ENCODE data around the gene SLC37A4.

Gene SLC37A4

GRCh38 chr11:119029069-119029339 is 1.7 kb downstream of the SLC37A4 start:
- H3K4me3 ChIP-seq (ENCODE audit: control insufficient read depth, low read depth, low read length), result no peak overlapping the region
- DNase-seq (ENCODE audit: low read depth), result no peak
- TF ChIP-seq, protein P1, sequence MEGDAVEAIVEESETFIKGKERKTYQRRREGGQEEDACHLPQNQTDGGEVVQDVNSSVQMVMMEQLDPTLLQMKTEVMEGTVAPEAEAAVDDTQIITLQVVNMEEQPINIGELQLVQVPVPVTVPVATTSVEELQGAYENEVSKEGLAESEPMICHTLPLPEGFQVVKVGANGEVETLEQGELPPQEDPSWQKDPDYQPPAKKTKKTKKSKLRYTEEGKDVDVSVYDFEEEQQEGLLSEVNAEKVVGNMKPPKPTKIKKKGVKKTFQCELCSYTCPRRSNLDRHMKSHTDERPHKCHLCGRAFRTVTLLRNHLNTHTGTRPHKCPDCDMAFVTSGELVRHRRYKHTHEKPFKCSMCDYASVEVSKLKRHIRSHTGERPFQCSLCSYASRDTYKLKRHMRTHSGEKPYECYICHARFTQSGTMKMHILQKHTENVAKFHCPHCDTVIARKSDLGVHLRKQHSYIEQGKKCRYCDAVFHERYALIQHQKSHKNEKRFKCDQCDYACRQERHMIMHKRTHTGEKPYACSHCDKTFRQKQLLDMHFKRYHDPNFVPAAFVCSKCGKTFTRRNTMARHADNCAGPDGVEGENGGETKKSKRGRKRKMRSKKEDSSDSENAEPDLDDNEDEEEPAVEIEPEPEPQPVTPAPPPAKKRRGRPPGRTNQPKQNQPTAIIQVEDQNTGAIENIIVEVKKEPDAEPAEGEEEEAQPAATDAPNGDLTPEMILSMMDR (conservative IDR thresholded peaks at IDR 0.05; ENCODE audit: control insufficient read depth, insufficient read depth, low read depth, low read length), result no peak

DNA sequence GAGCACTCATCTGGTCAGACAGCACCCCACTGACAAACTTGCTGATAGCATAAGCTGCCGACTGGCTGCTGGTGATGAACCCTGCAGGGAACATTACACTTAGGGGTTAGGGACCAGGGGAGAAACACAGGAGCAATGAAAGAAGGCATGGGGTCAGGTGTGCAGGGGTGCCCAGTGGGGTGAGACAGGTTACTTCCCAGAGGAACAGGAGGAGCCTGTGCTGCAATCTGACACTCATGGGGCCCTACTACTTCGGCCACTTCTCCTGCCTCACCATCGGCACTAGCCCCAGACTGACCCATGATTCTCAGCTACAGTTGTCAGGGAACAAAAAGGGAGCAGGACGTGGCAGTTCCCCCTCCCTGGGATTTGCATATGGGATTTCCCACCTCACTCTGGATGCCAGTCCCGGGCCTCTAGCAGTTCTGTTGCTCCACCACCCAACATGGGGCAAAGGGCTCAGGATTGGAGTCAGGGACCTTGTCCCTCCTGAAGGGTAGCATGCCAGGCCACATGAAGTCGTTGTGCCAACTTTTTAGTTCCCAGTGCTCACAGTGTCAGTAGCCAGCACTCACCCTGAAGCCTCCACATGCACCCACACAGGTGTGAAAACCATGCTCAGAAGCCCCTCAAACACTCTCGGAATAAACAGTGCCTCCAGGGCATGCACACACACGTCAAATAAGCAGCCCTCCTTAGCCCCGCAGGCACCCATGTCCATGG is 2.2 kb downstream of the SLC37A4 start:
- TF ChIP-seq, protein P1 (conservative IDR thresholded peaks at IDR 0.05; ENCODE audit: control insufficient read depth, insufficient read depth, low read depth, low read length), result no peak
- no peak overlapping the region for H3K4me3 ChIP-seq (ENCODE audit: control insufficient read depth, low read depth, low read length)
- no peak for DNase-seq (ENCODE audit: low read depth)

DNA sequence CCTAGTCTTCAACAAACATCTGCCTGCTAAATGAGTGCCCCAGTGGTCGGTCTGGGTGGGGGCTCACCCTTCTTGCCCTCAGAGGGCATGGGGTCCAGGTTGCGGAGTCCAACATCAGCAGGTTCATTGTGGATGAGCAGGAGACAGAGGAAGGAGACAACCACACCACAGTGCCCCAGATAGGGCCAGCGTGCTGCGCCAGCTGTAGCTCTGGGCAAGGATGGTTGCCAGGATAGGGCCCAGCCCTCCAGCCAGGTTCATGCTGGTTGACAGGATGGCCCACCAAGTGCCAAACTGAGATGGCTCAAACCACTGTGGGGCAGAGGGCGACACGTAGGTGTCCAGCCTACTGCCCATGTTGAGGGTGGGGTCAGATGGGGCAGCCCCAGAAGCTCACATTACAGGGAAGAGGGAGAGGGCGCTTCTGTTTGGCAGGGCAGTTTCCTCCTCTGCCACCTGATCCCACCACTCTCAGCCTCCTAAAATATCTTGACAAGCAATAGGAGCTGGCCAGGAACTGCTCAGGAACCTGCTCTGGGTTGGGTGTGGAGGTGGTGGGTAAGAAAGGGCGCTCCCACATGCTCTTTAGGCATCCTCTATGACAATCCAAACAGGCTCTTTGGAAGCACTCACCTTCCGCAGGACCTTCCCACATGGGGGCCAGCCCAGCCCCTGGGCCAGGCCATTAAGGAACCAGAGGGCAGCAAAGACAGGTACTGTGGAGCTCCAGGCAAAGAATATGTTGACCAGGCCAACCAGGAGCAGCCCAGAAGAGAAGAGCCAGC is 2.9 kb downstream of the SLC37A4 start:
- TF ChIP-seq, protein P1 (conservative IDR thresholded peaks at IDR 0.05; ENCODE audit: control insufficient read depth, insufficient read depth, low read depth, low read length), result no peak
- no peak for DNase-seq (ENCODE audit: low read depth)
- no peak overlapping the region for H3K4me3 ChIP-seq (ENCODE audit: control insufficient read depth, low read depth, low read length)

DNA sequence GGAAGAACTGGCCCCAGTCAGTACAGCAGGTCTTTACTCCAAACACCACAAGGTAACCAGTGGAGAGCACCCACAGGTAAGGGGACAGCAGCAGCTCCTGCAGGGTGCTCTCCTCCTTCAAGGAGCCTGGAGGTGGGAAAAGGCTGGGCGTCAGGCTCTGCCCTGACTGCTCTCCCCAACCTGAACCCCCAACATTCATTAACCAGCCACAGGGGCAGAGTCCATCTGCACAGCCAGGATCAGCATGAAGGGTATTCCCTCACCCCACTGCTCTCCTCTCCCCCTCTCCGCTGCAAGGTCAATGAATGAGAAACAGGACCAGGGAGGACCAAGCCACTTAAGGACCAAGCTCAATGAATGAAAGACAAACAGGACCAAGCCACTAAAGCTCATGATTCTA is 3.7 kb downstream of the SLC37A4 start:
- no peak for DNase-seq (ENCODE audit: low read depth)
- TF ChIP-seq, protein P1 (conservative IDR thresholded peaks at IDR 0.05; ENCODE audit: control insufficient read depth, insufficient read depth, low read depth, low read length), result no peak
- no peak overlapping the region for H3K4me3 ChIP-seq (ENCODE audit: control insufficient read depth, low read depth, low read length)

GRCh38 chr11:119025978-119026766 is 4.5 kb downstream of the SLC37A4 start:
- no peak for DNase-seq (ENCODE audit: low read depth)
- no peak overlapping the region for H3K4me3 ChIP-seq (ENCODE audit: control insufficient read depth, low read depth, low read length)
- TF ChIP-seq, protein P1 (conservative IDR thresholded peaks at IDR 0.05; ENCODE audit: control insufficient read depth, insufficient read depth, low read depth, low read length), result no peak

GRCh38 chr11:119025541-119025940 is 5.1 kb downstream of the SLC37A4 start:
- no peak for DNase-seq (ENCODE audit: low read depth)
- H3K4me3 ChIP-seq (ENCODE audit: control insufficient read depth, low read depth, low read length), result no peak overlapping the region
- TF ChIP-seq, protein P1 (conservative IDR thresholded peaks at IDR 0.05; ENCODE audit: control insufficient read depth, insufficient read depth, low read depth, low read length), result no peak

Data from fibroblast of mammary gland (primary cell).